NCI-H1436 treated with DMSO at 0.1 percent for 48 hours (cell line): Measurements from ENCODE around the gene UBE2K.
"Not testable (repeated sequence)": the region's sequence is repeated elsewhere in the genome, so short reads cannot be mapped to it uniquely, and the experiment has no call there.

Experiments used
- DNase-seq: peaks from one replicate; lab custom pipeline; 2025; lab: John Stamatoyannopoulos, UW

Gene UBE2K

DNA sequence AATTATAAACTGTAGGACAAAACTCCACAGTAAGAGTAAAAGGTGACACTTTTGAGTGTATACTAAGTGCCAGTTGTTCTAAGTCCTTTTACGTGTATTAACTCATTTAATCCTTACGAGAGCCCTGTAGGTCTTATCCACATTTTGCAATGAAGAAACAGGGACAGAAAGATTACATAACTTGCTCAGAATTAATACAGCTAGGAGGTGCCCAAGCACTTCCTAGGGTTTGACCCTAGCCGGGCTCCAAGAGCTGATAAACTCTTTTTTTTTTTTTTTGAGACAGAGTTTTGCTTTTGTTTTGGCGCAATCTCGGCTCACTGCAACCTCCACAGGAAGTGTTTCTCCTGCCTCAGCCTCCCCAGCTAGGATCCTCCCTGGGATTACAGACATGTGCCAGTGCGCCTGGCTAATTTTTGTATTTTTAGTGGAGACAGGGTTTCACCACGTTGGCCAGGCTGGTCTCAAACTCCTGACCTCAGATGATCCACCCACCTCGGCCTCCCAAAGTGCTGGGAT, 110.4 kb downstream of the UBE2K start:
- no peak for DNase-seq

DNA sequence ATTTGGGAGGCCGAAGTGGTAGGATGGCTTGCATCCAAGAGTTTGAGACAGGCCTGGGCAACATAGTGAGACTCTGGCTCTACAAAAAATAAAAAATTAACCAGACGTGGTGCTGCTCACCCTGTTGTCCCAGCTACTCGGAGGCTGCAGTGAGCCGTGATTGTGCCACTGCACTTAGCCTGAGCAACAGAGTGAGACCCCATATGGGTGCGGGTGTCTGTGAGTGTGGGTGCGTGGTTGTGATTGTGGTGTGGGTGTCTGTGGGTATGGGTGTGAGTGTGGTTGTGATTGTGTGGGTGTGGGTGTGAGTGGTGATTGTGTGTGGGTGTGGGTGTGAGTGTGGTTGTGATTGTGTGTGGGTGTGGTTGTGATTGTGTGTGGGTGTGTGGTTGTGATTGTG, 114.6 kb downstream of the UBE2K start:
- no peak for DNase-seq

GRCh38 chr4:39813033-39813432, 115.1 kb downstream of the UBE2K start:
- not testable (repeated sequence) for DNase-seq

DNA sequence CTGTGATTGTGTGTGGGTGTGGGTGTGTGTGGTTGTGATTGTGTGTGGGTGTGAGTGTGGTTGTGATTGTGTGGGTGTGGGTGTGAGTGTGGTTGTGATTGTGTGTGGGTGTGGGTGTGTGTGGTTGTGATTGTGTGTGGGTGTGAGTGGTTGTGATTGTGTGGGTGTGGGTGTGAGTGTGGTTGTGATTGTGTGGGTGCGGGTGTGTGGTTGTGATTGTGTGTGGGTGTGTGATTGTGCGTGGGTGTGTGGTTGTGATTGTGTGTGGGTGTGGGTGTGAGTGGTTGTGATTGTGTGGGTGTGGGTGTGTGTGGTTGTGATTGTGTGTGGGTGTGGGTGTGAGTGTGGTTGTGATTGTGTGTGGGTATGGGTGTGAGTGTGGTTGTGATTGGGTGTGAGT, 115.8 kb downstream of the UBE2K start:
- not testable (repeated sequence) for DNase-seq

- DNase-seq, result no peak
Observed at GRCh38 chr4:39814403-39815185, 116.7 kb downstream of the UBE2K start.

DNA sequence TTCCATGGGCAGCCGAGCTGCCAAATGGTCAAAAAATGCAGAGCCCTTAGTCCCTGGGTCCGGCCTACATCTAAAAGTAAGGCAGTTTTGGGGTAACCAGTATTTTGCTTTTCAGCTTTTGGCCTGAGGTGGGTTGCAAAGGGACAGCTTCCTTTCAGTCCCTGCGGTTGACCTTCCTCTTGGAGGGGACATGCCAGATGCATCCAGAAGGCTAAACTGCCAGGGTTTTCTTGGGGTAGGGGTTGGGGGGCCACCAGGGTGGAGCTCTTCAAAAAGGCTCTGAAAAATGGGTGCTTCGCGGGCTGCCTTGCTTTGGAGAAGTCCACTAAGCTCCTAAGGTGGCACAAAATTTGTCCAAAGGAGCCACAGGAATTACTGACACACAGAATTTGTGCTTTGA, 120.7 kb downstream of the UBE2K start:
- no peak for DNase-seq

GRCh38 chr4:39820186-39820585, 122.2 kb downstream of the UBE2K start:
- no peak for DNase-seq

DNA sequence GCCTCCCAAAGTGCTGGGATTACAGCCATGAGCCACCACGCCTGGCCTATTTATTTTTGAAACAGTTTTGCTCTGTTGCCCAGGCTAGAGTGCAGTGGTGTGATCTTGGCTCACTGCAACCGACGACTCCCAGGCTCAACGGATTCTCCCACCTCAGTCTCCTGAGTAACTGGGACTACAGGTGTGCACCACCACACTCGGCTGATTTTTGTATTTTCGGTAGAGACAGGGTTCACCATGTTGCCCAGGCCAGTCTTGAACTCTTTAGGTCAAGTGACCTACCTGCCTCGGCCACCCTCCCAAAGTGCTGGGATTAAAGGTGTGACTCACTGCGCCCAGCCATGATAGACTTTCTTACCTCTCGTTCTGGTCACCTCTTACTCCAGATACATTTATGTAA, 124.0 kb downstream of the UBE2K start:
- DNase-seq, result no peak

DNA sequence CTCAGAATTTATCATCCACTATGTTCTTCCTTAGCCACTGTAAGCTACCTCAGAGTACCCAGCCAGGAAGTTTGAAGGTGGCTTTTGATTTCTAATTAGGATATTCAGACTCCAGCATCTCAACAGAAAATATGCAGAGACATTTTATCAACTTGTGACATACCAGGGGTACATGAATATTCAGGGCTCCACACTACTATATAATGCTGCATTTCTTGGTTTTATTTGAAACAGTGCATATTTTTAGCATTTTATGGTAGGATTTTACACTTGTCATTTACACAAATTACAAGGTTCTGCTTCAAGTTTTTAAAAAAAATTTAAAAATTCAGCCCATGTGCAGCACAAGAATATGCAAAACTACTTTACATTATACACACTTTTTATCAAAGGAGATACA, 124.7 kb downstream of the UBE2K start:
- no peak for DNase-seq

DNA sequence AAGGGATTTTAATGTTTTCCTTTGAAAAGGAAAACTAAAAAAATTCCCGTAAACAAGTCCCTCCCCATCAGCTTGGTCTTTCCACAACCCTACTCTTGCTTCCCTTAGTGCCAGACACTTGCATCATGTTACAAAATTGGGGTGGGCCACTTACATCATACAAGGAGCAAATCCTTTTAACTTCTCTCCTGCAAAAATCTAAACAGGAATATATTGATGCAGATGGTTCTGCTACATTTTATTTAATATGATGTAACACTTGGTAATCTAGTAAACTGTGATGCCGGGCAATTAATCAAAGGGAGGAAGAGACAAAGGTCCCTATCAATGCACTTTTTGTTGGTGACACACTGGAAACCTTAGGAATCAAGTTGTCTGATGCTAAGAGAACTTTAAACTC, 125.3 kb downstream of the UBE2K start:
- DNase-seq, result no peak

GRCh38 chr4:39825090-39825489, 127.2 kb downstream of the UBE2K start:
- no peak for DNase-seq

GRCh38 chr4:39825741-39826231, 127.8 kb downstream of the UBE2K start:
- no peak for DNase-seq
